Dedifferentiated amniotic fluid mesenchymal stem cell (primary cell): ENCODE data around the gene STARD10.

Experiments used
- DNase-seq: peaks from one replicate; pipeline ENCODE4 v3.0.0-alpha.2; 2016; ENCODE audit errors: extremely low spot score

Gene STARD10

DNA sequence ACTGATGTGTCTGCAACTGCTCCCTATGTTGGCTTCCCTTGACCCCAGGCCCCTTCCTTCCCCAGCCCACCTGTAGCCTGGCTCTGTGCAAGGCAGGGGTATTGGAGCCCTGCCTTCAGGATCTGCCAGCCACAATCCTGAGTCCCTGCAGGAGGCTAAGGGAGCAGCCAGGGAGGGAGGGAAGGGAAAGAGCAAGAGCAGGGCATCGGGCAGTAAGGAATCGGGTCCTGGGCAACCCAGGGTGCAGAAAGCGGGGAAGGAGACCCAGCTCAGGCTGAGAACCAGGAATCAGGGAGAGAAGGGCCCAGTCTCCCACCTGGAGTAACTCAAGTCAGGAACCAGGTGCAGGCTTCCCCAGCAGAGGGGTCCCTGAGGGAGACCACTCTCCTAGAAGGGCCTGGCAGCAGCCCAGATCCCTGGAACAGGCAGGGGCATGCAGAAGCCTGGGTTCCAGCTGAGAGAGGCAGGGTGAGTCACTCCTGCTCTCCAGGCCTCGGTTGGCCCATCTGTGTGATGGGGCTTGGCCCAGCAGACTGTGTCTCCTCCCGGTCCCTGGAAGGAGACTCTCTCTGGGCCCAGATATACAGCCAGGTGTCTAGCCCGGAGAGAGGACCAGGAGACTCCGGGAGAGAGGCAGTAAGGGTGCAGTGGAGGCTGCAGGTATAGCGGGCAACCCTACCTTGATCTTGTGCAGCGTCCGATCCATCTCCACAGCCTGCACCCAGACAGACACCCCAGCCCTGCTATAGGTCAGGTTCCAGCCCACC, 13.4 kb downstream of the STARD10 start:
- DNase-seq, result no peak

DNA sequence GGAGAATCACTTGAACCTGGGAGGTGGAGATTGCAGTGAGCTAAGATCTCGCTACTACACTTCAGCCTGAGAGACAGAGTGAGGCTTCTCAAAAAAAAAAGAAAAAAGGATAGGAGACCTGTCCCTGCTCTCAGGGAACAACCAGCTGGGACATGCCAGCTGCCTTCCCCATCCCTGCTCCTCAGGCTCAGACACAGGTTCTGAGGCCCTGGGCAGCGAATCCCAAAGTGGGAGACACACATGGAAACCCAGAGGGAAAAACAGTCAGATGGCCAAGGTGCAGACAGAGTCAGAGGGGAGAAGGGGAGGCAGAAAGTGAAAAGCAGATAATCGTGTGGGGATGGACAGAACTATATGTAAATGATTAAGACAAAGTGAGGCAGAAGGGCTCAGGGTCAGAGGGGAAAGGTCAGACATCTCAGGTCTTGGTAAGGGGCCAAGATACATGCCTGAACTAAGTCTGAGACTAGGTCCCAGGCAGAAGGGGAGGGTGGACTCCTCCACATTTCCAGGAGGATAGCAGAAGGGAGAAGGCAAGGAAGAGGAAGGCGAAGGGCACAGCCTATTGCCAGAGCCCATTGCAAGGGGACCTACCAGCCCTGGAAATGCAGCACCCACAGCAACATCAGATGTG, 14.2 kb downstream of the STARD10 start:
- no peak for DNase-seq

DNA sequence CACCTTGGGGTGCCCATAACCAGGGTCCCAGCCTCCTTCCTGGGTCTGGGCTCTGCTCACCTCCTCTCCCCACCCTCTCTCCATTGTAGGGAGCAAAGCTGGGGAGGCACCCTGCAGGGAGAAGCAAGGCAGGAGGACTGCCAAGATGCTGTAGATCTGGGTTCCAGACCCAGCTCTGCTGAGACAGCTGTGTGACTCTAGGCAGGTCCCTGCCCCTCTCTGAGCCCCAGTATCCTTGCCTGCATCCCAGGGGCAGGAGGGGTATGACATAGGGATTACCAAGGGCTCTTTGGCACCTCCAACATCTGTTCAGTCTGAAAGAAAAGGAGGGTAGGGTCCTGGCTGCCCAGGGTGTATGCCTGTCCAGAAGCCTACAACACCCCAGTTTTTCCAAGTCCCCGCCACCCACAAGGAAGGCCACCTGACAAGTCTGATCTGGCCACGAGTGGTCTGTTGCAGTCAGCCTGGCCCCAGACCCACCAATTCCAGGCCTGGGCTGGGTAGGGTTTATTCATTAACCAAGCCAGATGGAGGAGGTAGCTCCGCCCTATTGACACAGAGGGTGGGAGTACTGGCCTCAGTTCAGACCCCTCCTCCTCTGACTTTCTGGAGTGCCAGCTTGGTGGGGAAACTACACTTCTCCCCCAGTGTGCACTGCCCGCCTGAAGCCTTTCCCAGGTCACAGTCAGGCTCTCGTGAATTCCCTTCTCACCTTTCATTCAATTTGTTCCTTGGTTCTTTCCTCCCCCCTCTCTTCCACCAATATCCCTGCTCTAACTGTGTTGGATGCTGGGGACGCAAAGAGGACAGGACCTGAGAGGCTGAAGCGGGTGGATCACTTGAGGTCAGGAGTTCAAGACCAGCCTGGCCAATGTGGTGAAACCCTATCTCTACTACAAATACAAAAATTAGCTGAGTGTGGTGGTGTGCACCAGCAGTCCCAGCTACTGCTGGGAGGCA, 15.0 kb downstream of the STARD10 start:
- DNase-seq, result no peak

DNA sequence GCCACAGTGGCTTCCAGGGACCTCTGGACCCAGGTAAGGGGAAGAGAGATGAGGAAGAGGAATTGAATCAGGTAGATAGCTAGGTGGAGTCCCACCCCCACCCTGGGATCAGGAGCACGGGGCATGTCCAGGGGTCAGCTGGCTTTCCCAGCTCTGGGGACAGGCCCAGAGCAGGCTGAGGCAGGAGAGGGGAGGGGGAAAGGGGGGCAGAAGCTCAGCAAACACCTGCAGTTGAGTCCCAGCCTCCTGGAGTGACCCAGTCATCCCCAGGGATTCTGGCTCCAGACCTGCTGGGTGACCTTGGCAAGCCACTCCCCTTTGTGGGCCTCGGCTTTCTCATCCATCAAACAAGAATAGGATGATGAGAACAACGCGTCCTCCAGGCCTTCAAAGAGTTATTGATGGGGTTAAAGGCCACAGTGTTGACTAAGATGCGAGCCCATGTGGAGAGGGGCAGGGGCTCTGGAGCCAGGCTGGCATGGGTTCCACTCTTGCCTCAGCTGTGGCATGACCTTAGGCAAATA, 16.0 kb downstream of the STARD10 start:
- DNase-seq, result no peak

- no peak for DNase-seq
Observed at GRCh38 chr11:72776844-72777754, 16.7 kb downstream of the STARD10 start.

GRCh38 chr11:72776117-72776843, 17.6 kb downstream of the STARD10 start:
- no peak for DNase-seq

DNA sequence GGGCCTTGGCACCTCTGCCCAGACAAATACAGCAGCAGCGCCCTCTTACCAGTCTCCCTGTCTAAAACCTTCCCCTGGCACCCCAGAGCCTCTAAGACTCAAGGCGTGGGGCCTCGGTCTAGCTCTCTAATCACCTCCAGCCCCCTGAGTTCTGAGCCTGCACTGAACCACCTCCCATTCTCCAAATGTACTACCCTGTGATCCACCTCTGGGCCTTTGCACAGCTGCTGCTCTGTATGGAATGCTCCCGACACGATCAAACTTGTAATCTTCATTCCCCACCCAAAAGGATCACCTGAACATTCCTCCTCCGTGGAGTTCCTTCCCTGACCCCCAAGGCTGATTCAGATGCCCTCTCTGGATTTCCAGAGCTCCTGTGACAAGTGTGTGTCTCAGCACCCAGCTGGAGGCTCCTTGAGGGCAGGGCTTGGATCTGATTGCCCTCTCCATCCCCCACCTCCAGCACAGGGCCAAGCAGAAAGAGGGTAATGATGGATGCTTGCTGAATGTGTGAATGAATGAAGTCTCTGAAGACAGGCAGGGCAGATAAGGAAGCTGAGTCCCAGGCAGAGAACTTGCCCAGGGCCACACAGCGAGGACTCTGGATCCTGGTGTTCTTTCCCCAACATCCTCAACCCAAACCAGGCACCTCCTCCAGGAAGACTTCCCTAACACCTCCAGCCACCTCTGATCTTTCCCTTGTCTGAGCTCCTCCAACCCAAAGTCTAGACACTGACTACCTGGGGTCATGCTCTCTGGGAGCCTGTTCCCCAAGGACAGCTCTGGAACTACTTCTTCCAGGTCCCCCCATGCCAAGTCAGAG, 18.3 kb downstream of the STARD10 start:
- DNase-seq, result no peak

DNA sequence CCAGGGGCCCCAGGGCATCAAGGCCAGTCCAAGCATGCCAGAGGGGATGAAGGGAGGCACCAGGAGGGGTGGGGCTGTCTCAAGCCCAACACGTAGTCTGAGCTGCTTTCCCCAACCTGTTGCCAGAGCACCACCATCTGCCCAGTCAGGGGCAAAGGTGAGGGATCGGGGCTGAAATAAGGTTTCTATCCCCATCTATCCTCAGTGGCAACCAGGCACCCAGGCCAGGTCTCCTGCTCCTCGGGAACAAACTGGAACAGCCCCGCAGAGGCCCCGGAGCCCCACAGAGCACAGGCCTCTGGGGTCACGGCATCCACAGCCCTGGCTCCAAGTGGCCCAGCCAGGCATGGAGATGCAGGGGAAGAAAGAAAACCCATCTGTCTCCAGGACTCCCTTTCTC, 19.3 kb downstream of the STARD10 start:
- no peak for DNase-seq

DNA sequence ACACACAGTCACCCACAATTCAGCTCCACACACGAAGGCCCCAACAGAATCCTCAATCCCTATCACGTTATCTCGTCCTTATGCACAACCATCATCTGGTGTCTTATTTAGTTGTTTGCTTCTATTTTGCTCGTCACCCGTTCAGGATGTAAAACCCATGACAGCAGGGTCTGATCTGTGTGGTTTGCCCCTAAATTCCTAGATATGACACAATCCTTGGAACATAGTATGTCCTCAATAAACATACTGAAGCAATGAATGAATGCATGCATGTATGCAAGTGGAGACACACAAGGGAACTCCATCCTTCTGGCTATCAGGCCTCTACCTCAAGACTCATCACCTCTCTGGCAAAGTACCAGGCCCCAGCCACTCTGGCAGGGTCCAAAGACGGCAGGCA, 20.2 kb downstream of the STARD10 start:
- no peak for DNase-seq

GRCh38 chr11:72773291-72773690, 20.6 kb downstream of the STARD10 start:
- DNase-seq, result peak; percentile 70

- no peak for DNase-seq
Observed at GRCh38 chr11:72772059-72772458, 21.8 kb downstream of the STARD10 start.

- peak; percentile 26 for DNase-seq
Observed at GRCh38 chr11:72771507-72771906, 22.3 kb downstream of the STARD10 start.

GRCh38 chr11:72770799-72771198, 23.0 kb downstream of the STARD10 start:
- DNase-seq, result no peak

- DNase-seq, result no peak
Observed at GRCh38 chr11:72769680-72770079, 24.2 kb downstream of the STARD10 start.

GRCh38 chr11:72768581-72768980, 25.3 kb downstream of the STARD10 start:
- no peak for DNase-seq

DNA sequence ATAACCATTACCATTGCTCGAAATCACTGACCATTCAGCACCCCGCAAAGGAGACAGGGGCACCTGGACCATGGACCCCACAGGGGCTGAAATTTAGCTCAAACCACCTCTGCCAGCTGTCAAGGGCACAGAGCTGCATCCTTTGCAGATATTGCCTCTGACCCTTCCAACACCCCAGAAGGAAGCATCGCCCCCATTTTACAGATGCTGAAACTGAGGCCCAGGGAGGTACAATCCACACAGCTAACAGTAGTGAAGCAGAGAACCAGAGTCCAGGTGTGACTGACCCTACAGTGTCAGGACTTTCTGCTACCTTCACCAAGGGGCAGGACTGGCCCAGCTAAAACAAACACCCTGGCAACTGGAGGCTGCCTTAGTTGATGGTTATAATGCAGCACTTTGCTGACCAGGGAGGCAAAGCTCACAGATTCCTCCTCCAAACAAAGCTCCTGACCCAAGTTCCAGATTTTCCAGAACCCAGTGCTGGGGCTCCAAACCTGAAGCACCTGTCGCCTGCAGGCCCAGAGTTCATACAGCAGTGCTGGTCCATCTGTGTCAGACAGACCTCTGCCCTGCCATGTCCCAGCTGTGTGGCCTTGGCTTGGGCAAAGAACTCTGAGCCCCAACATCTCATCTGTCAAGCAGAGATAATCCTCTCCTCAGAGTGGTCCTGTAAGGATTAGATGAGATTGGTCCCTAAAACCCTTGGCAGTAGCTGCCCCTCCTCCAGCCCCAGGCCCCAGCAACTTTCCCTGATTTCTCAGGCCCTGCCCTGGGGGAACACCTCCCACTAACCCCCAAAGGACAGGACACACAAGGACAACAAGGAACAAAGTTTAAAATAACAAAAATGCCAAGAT, 26.4 kb downstream of the STARD10 start:
- DNase-seq, result no peak

DNA sequence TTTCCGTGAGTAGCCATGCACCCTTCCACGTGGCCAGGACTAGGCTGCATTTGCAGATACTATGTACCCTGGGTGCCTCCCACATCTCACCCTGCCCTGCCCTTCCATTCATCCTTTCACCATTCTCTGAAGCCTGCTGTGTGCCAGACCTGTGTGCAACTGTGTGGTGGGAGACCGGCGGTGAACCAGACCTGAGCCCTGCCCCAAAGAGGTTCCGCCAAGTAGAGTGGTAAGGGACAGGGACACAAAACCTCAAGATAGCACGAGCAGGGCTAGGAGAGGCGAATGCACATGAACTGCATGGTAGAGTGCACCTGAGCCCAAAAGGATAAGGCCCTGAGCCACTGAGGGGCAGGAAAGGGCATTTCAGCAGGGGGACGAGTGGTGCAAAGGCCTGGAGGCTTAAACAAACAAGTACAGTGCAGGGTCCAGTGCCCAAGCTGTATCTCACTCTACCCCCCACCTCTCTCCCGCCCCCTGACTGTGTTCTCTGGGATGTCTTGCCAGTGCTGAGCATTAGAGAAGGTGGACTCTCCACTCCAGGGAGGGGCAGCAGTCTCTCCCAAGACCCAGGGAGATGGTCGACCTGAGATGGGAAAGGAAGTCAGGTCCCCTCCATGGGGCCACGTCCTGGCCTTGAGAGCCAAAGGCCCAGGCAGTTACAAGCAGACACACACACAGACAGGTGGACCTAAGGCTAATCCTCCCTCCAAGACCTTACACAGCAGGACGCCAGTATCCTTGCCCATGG, 27.5 kb downstream of the STARD10 start:
- DNase-seq, result no peak

DNA sequence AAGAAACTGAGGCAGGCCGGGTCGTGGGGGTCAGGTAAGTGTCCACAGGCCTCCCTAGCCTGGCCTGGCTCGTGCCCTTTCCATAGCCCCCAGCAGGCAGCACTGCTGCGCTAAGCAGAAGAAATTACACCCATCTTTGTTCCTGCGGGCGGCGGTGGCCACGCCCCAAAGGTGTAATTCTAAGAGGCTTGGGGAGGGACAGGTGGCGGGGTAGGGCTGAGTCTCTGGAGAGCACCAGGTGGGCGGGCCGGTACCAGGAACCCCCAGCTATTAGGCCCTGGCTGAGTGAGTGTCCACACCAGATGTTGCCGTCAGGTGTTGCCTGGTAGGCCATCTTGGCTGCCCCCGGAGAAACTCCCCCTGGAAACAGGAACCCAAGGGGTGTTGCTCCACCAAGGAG, 29.3 kb downstream of the STARD10 start:
- DNase-seq, result no peak
